ENCODE measurements around the gene SLC5A6. TPM values are rescaled to one million over a fixed set of nuclear protein-coding genes. Genes with fewer than 3 reads are reported as not detected.

SLC5A6 gene
- total RNA-seq = 10.7 and 57.2 TPM in 2 replicates

GRCh38 chr2:27211943-27212625, at the start of gene SLC5A6, which contains the start of gene ATRAID:
Gene SLC5A6 (minus strand): TSS chr2:27212268. CDS start chr2:27207650, 4,618 bp downstream.
Gene ATRAID (plus strand): TSS chr2:27212041. CDS start chr2:27212369, 328 bp downstream.

GRCh38 chr2:27217173-27218121, 5.4 kb upstream of the SLC5A6 start, which contains the start of gene CAD:
Gene CAD (plus strand): TSS chr2:27217369. CDS start chr2:27217552, 183 bp downstream.

Other genes starting within 250 kb of the SLC5A6 start
- gene MAPRE3, start 241.6 kb downstream of the SLC5A6 start, total RNA-seq = 0.49 and 1.6 TPM in 2 replicates
- 14.1 and 33.0 TPM in 2 replicates for gene TMEM214, start 179.3 kb downstream of the SLC5A6 start, total RNA-seq
- gene AGBL5, start 160.6 kb downstream of the SLC5A6 start, total RNA-seq = 10.4 and 13.0 TPM in 2 replicates
- gene OST4, start 140.6 kb downstream of the SLC5A6 start, total RNA-seq = 391 and 400 TPM in 2 replicates
- 2.3 and 49.0 TPM in 2 replicates for gene EMILIN1, start 133.7 kb downstream of the SLC5A6 start, total RNA-seq
- gene KHK, start 125.5 kb downstream of the SLC5A6 start, total RNA-seq = 2.8 and 4.5 TPM in 2 replicates
- 0.65 and 2.3 TPM in 2 replicates for gene CGREF1, start 93.1 kb downstream of the SLC5A6 start, total RNA-seq
- gene ABHD1, start 88.5 kb downstream of the SLC5A6 start, total RNA-seq = 0.06 TPM in 1 of 2 replicates, not detected in the other
- 23.2 and 61.4 TPM in 2 replicates for gene PREB, start 77.6 kb downstream of the SLC5A6 start, total RNA-seq
- gene PRR30, start 72.9 kb downstream of the SLC5A6 start, total RNA-seq = not detected in 2 replicates
- not detected in 2 replicates for gene TCF23, start 63.3 kb downstream of the SLC5A6 start, total RNA-seq
- 95.0 and 112 TPM in 2 replicates for gene ATRAID, start 227 bp downstream of the SLC5A6 start, total RNA-seq
- 27.0 and 81.6 TPM in 2 replicates for gene CAD, start 5.1 kb upstream of the SLC5A6 start, total RNA-seq
- gene SLC30A3, start 50.8 kb upstream of the SLC5A6 start, total RNA-seq = 0.81 and 34.7 TPM in 2 replicates
- 0.16 and 4.4 TPM in 2 replicates for gene DNAJC5G, start 63.2 kb upstream of the SLC5A6 start, total RNA-seq
- 3.1 TPM in 1 of 2 replicates, not detected in the other for gene TRIM54, start 70.2 kb upstream of the SLC5A6 start, total RNA-seq
- gene UCN, start 96.2 kb upstream of the SLC5A6 start, total RNA-seq = 0.44 and 0.49 TPM in 2 replicates
- gene MPV17, start 110.8 kb upstream of the SLC5A6 start, total RNA-seq = 32.4 and 55.7 TPM in 2 replicates
- 18.3 and 38.1 TPM in 2 replicates for gene GTF3C2, start 144.5 kb upstream of the SLC5A6 start, total RNA-seq
- gene EIF2B4, start 158.1 kb upstream of the SLC5A6 start, total RNA-seq = 22.7 and 28.9 TPM in 2 replicates
- gene SNX17, start 158.3 kb upstream of the SLC5A6 start, total RNA-seq = 99.7 and 119 TPM in 2 replicates
- gene ZNF513, start 168.5 kb upstream of the SLC5A6 start, total RNA-seq = 5.2 and 9.3 TPM in 2 replicates
- gene PPM1G, start 197.3 kb upstream of the SLC5A6 start, total RNA-seq = 113 and 147 TPM in 2 replicates
- 87.1 and 120 TPM in 2 replicates for gene NRBP1, start 216.4 kb upstream of the SLC5A6 start, total RNA-seq
- gene KRTCAP3, start 230.1 kb upstream of the SLC5A6 start, total RNA-seq = 0.44 and 0.49 TPM in 2 replicates